ENCODE measurements around the gene MACROD1. TPM values are rescaled to one million over a fixed set of nuclear protein-coding genes. Genes with fewer than 3 reads are reported as not detected.
A peak's percentile ranks its signal among the peaks of the same experiment; 100 is the strongest.
"Not testable (repeated sequence)": the region's sequence is repeated elsewhere in the genome, so short reads cannot be mapped to it uniquely, and the experiment has no call there.

Gene MACROD1
- polyA plus RNA-seq, 4 donors: 13.1 to 137 (median 17.8) TPM

GRCh38 chr11:63985812-63986155 is 180.1 kb downstream of the MACROD1 start:
- H3K27me3 ChIP-seq (ENCODE audit: control insufficient read depth in 3 of 3, insufficient read depth in 3 of 3, low read length in 3 of 3): no peaks in the 10 kb centered on the region
- H3K27ac ChIP-seq (ENCODE audit: low read depth in 1 of 3, low read length in 2 of 3): peak overlapping the region; percentile 13 to 95 (median 92)
- peaks cover 0 to 41% (median 0%) of the 10 kb centered on the region in 3 donors for H3K36me3 ChIP-seq (ENCODE audit: control insufficient read depth in 3 of 3, insufficient read depth in 2 of 3, low read depth in 1 of 3, low read length in 3 of 3)
- no peak for FAIRE-seq
- no peaks in the 10 kb centered on the region for H3K9me3 ChIP-seq (ENCODE audit: control insufficient read depth in 2 of 2, insufficient read depth in 1 of 2, low read depth in 1 of 2, low read length in 1 of 2)
- 1% methylated on average over 18 of the region's 18 CpGs for WGBS, 3 donors
- H3K4me1 ChIP-seq (ENCODE audit: control insufficient read depth in 3 of 3, insufficient read depth in 2 of 3, low read depth in 1 of 3, low read length in 2 of 3): peaks cover 0 to 15% (median 5%) of the 10 kb centered on the region in 3 donors
- peak in 1 of 2 donors; percentile 44 for DNase-seq
- peak overlapping the region; percentile 81 to 96 (median 91) for H3K4me3 ChIP-seq (ENCODE audit: low read depth in 1 of 3, low read length in 3 of 3)

GRCh38 chr11:63979426-63979825 is 186.5 kb downstream of the MACROD1 start:
- FAIRE-seq (no peak), DNase-seq (no peak)
- Histone ChIP-seq H3K27me3 (ENCODE audit: control insufficient read depth in 3 of 3, insufficient read depth in 3 of 3, low read length in 3 of 3) (no peaks in the 10 kb centered on the region), H3K9me3 (ENCODE audit: control insufficient read depth in 2 of 2, insufficient read depth in 1 of 2, low read depth in 1 of 2, low read length in 1 of 2) (no peaks in the 10 kb centered on the region), H3K4me1 (ENCODE audit: control insufficient read depth in 3 of 3, insufficient read depth in 2 of 3, low read depth in 1 of 3, low read length in 2 of 3) (peaks cover 0 to 8% (median 8%) of the 10 kb centered on the region in 3 donors), H3K36me3 (ENCODE audit: control insufficient read depth in 3 of 3, insufficient read depth in 2 of 3, low read depth in 1 of 3, low read length in 3 of 3) (peaks cover 0 to 41% (median 0%) of the 10 kb centered on the region in 3 donors), H3K4me3 (ENCODE audit: low read depth in 1 of 3, low read length in 3 of 3) (no peak overlapping the region), H3K27ac (ENCODE audit: low read depth in 1 of 3, low read length in 2 of 3) (no peak overlapping the region)
- 91 to 98% (median 97%) methylated on average over 5 of the region's 5 CpGs for WGBS, 3 donors

DNA sequence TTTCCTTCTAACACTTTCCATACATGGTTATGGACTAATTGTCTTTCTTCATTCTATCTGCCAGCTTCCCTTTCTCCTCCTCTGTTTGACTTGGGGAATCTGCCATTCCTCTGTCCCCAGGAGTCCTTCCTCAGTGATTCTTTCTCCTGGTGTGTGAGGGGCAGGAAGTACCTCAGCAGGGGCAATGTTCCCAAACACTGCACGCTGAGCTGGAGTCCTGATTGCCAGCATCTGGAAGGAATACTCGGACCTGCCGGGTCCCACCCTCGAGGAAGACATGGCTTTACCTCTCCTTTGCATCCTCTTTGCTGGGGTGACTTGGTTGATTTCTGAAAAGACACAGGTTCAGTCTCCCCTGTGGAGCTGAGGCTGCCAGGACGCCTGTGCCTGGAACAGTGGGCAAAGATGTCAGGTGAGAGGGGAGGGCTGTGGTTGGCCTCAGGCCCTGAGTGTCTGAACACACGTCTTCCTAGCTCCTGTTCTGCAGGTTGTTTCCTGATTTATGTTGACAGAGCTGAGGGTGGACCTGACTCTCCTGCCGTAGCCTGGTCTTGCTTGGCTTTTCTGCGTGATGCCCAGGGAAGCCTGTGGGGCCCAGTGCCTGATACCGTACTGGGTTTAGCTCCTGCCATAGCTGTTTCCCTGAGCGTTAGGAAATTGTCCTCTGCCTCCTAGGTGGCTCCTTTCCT is 187.2 kb downstream of the MACROD1 start:
- Histone ChIP-seq H3K27ac (ENCODE audit: low read depth in 1 of 3, low read length in 2 of 3) (no peak overlapping the region), H3K27me3 (ENCODE audit: control insufficient read depth in 3 of 3, insufficient read depth in 3 of 3, low read length in 3 of 3) (no peaks in the 10 kb centered on the region), H3K9me3 (ENCODE audit: control insufficient read depth in 2 of 2, insufficient read depth in 1 of 2, low read depth in 1 of 2, low read length in 1 of 2) (peaks cover 0 to 2% of the 10 kb centered on the region in 2 donors), H3K36me3 (ENCODE audit: control insufficient read depth in 3 of 3, insufficient read depth in 2 of 3, low read depth in 1 of 3, low read length in 3 of 3) (peaks cover 0 to 41% (median 0%) of the 10 kb centered on the region in 3 donors), H3K4me3 (ENCODE audit: low read depth in 1 of 3, low read length in 3 of 3) (no peak overlapping the region), H3K4me1 (ENCODE audit: control insufficient read depth in 3 of 3, insufficient read depth in 2 of 3, low read depth in 1 of 3, low read length in 2 of 3) (peaks cover 0 to 8% (median 8%) of the 10 kb centered on the region in 3 donors)
- 76 to 77% (median 76%) methylated on average over 10 of the region's 10 CpGs for WGBS, 3 donors
- DNase-seq: no peak
- FAIRE-seq: no peak

DNA sequence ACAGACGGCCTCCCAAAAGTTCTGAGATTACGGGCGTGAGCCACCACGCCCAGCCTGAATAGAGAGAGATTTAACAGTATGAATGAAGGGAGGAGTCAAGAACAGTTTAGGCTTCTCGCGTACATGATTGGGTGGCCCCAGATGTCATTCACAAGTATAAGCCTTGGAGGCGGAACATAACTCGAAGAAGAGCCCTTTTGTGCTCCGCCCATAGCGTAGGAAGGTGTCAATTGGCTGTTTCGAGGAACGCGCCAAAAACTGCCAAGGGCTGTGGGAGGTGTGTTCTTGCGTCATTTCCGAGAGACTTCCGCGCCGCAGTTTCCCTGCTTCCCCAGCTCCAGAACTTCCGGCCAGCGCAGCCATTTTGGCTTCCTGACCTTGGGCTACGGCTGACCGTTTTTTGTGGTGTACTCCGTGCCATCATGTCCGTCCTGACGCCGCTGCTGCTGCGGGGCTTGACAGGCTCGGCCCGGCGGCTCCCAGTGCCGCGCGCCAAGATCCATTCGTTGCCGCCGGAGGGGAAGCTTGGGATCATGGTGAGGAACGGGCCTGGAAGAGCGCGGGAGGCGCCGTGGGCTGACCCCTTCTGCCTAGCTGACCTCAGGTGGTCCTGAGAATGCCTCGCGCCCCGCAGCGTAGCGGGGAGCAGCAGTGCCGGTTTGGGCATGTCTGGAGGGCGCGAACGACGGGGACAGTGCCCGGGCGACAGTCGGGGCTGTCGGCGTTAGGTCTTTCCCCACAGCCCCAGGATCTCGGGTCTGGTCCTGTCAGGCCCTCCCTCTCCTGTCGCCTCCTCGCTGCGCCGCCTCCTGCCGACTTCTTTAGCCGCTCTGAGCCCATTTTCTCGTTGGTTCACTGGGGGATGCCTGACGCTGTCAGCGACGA is 191.4 kb downstream of the MACROD1 start, which contains the start of gene COX8A:
Gene COX8A, plus strand, starts transcription at position 362 of the 885 bp plus-strand sequence. Its CDS starts 61 bp downstream, at position 423.
- no peaks in the 10 kb centered on the region for H3K27me3 ChIP-seq (ENCODE audit: control insufficient read depth in 3 of 3, insufficient read depth in 3 of 3, low read length in 3 of 3)
- H3K36me3 ChIP-seq (ENCODE audit: control insufficient read depth in 3 of 3, insufficient read depth in 2 of 3, low read depth in 1 of 3, low read length in 3 of 3): peaks cover 0 to 30% (median 0%) of the 10 kb centered on the region in 3 donors
- peak within 1 kb of the TSS; percentile 73 to 100 (median 90) for H3K4me3 ChIP-seq (ENCODE audit: low read depth in 1 of 3, low read length in 3 of 3)
- WGBS, 3 donors: 0% methylated on average over 62 to 67 of the region's 67 CpGs
- H3K27ac ChIP-seq (ENCODE audit: low read depth in 1 of 3, low read length in 2 of 3): peak within 1 kb of the TSS; percentile 92 to 99 (median 97)
- peaks cover 0 to 2% of the 10 kb centered on the region in 2 donors for H3K9me3 ChIP-seq (ENCODE audit: control insufficient read depth in 2 of 2, insufficient read depth in 1 of 2, low read depth in 1 of 2, low read length in 1 of 2)
- FAIRE-seq: peak; percentile 41
- peaks cover 0 to 8% (median 8%) of the 10 kb centered on the region in 3 donors for H3K4me1 ChIP-seq (ENCODE audit: control insufficient read depth in 3 of 3, insufficient read depth in 2 of 3, low read depth in 1 of 3, low read length in 2 of 3)
- DNase-seq: peak; percentile 99 to 100

DNA sequence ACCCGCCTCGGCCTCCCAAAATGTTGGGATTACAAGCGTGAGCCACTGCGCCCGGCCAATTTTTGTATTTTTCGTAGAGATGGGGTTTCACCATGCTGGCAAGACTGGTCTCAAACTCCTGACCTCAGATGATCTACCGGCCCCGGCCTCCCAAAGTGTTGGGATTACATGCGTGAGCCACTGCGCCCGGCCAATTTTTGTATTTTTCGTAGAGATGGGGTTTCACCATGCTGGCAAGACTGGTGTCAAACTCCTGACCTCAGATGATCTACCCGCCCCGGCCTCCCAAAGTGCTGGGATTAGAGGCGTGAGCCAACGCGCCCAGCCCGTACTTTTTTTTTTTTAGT is 192.0 kb downstream of the MACROD1 start:
- 55 to 64% (median 58%) methylated on average over 18 of the region's 18 CpGs for WGBS, 3 donors
- peaks cover 0 to 24% (median 0%) of the 10 kb centered on the region in 3 donors for H3K36me3 ChIP-seq (ENCODE audit: control insufficient read depth in 3 of 3, insufficient read depth in 2 of 3, low read depth in 1 of 3, low read length in 3 of 3)
- not testable (repeated sequence) for FAIRE-seq; H3K9me3 ChIP-seq (ENCODE audit: control insufficient read depth in 2 of 2, insufficient read depth in 1 of 2, low read depth in 1 of 2, low read length in 1 of 2); DNase-seq; H3K4me3 ChIP-seq (ENCODE audit: low read depth in 1 of 3, low read length in 3 of 3); H3K27ac ChIP-seq (ENCODE audit: low read depth in 1 of 3, low read length in 2 of 3); H3K27me3 ChIP-seq (ENCODE audit: control insufficient read depth in 3 of 3, insufficient read depth in 3 of 3, low read length in 3 of 3); H3K4me1 ChIP-seq (ENCODE audit: control insufficient read depth in 3 of 3, insufficient read depth in 2 of 3, low read depth in 1 of 3, low read length in 2 of 3)

- no peak for DNase-seq
- Histone ChIP-seq H3K27ac (ENCODE audit: low read depth in 1 of 3, low read length in 2 of 3) (no peak overlapping the region), H3K27me3 (ENCODE audit: control insufficient read depth in 3 of 3, insufficient read depth in 3 of 3, low read length in 3 of 3) (no peaks in the 10 kb centered on the region), H3K4me1 (ENCODE audit: control insufficient read depth in 3 of 3, insufficient read depth in 2 of 3, low read depth in 1 of 3, low read length in 2 of 3) (peaks cover 0 to 2% (median 1%) of the 10 kb centered on the region in 3 donors), H3K9me3 (ENCODE audit: control insufficient read depth in 2 of 2, insufficient read depth in 1 of 2, low read depth in 1 of 2, low read length in 1 of 2) (peaks cover 0 to 2% of the 10 kb centered on the region in 2 donors), H3K36me3 (ENCODE audit: control insufficient read depth in 3 of 3, insufficient read depth in 2 of 3, low read depth in 1 of 3, low read length in 3 of 3) (peaks cover 0 to 1% (median 0%) of the 10 kb centered on the region in 3 donors), H3K4me3 (ENCODE audit: low read depth in 1 of 3, low read length in 3 of 3) (no peak overlapping the region)
- 75 to 84% (median 76%) methylated on average over 5 of the region's 5 CpGs for WGBS, 3 donors
- no peak for FAIRE-seq
Observed at GRCh38 chr11:63970902-63971301, 195.0 kb downstream of the MACROD1 start.

GRCh38 chr11:63969461-63969860 is 196.5 kb downstream of the MACROD1 start:
- H3K36me3 ChIP-seq (ENCODE audit: control insufficient read depth in 3 of 3, insufficient read depth in 2 of 3, low read depth in 1 of 3, low read length in 3 of 3): no peaks in the 10 kb centered on the region
- 62 to 78% (median 63%) methylated on average over 2 of the region's 2 CpGs for WGBS, 3 donors
- H3K4me3 ChIP-seq (ENCODE audit: low read depth in 1 of 3, low read length in 3 of 3): no peak overlapping the region
- peaks cover 0 to 2% of the 10 kb centered on the region in 2 donors for H3K9me3 ChIP-seq (ENCODE audit: control insufficient read depth in 2 of 2, insufficient read depth in 1 of 2, low read depth in 1 of 2, low read length in 1 of 2)
- FAIRE-seq (no peak), DNase-seq (no peak)
- H3K27ac ChIP-seq (ENCODE audit: low read depth in 1 of 3, low read length in 2 of 3): no peak overlapping the region
- no peaks in the 10 kb centered on the region for H3K4me1 ChIP-seq (ENCODE audit: control insufficient read depth in 3 of 3, insufficient read depth in 2 of 3, low read depth in 1 of 3, low read length in 2 of 3)
- no peaks in the 10 kb centered on the region for H3K27me3 ChIP-seq (ENCODE audit: control insufficient read depth in 3 of 3, insufficient read depth in 3 of 3, low read length in 3 of 3)

DNA sequence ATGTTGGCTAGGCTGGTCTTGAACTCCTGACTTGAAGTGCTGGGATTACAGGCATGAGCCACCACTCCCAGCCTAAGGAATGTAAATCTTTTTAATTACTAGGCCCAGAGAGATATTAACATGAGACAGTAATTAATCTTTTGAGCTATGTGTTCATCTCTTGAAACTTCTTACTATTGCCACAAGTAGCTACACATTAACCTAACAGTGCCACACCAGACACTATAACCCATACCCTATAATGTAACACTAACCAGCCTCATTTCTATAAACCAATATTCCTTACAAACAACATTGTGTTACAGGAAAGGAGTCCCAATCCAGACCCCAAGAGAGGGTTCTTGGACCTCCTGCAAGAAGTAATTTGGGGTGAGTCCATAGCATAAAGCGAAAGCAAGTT is 199.5 kb downstream of the MACROD1 start:
- H3K4me1 ChIP-seq (ENCODE audit: control insufficient read depth in 3 of 3, insufficient read depth in 2 of 3, low read depth in 1 of 3, low read length in 2 of 3): peaks cover 0 to 3% (median 0%) of the 10 kb centered on the region in 3 donors
- no peaks in the 10 kb centered on the region for H3K9me3 ChIP-seq (ENCODE audit: control insufficient read depth in 2 of 2, insufficient read depth in 1 of 2, low read depth in 1 of 2, low read length in 1 of 2)
- no peak overlapping the region for H3K27ac ChIP-seq (ENCODE audit: low read depth in 1 of 3, low read length in 2 of 3)
- no peaks in the 10 kb centered on the region for H3K36me3 ChIP-seq (ENCODE audit: control insufficient read depth in 3 of 3, insufficient read depth in 2 of 3, low read depth in 1 of 3, low read length in 3 of 3)
- FAIRE-seq (no peak), DNase-seq (peak in 1 of 2 donors; percentile 27)
- WGBS, 3 donors: 96 to 100% (median 97%) methylated on average over 1 of the region's 1 CpG
- no peak overlapping the region for H3K4me3 ChIP-seq (ENCODE audit: low read depth in 1 of 3, low read length in 3 of 3)
- no peaks in the 10 kb centered on the region for H3K27me3 ChIP-seq (ENCODE audit: control insufficient read depth in 3 of 3, insufficient read depth in 3 of 3, low read length in 3 of 3)
